Esophagus muscularis mucosa (tissue), 4 donors: ENCODE data around the gene YEATS2. TPM values are rescaled to one million over a fixed set of nuclear protein-coding genes. Genes with fewer than 3 reads are reported as not detected.

Experiments used
- DNase-seq: peaks from one replicate; pipeline ENCODE4 v3.0.0-alpha.2; 2017; ENCODE audit errors: extremely low spot score
- H3K27ac ChIP-seq, 4 donors: fragments of 200-600 bp; sonication (generic); replicated peaks in 1 of 4; 1 replicate in 3 of 4; 2 replicates in 1 of 4; pipeline ENCODE4 v1.5.1; 2016 to 2019; ENCODE audit warnings: mild to moderate bottlenecking in 1 of 4
- H3K27me3 ChIP-seq, 4 donors: fragments of 200-600 bp; sonication (generic); one replicate each; pipeline versions ENCODE4 v1.5.1 to v1.6.0; 2016 to 2019
- H3K36me3 ChIP-seq, 4 donors: fragments of 200-600 bp; sonication (generic); one replicate each; pipeline ENCODE4 v1.5.1; 2016 to 2019
- H3K4me1 ChIP-seq, 4 donors: fragments of 200-600 bp; sonication (generic); one replicate each; pipeline ENCODE4 v1.5.1; 2016 to 2019
- H3K4me3 ChIP-seq, 4 donors: fragments of 200-600 bp; sonication (generic); 1 replicate in 2 of 4; 2 replicates in 2 of 4; pipeline ENCODE4 v1.5.1; 2016 to 2019; ENCODE audit warnings: mild to moderate bottlenecking in 4 of 4, moderate library complexity in 1 of 4
- H3K9me3 ChIP-seq, 4 donors: fragments of 200-600 bp; sonication (generic); 1 replicate in 3 of 4; 2 replicates in 1 of 4; pipeline ENCODE4 v1.5.1; 2016 to 2019
- CTCF ChIP-seq, 3 experiments: fragments of 200-600 bp in 2 of 3; fragments of 450-650 bp in 1 of 3; sonication (generic) in 2 of 3; IDR thresholded peaks; one replicate each; pipeline ENCODE4 v1.5.1; 2017 to 2019; ENCODE audit warnings: antibody characterized with exemption in 3 of 3, mild to moderate bottlenecking in 2 of 3, moderate library complexity in 1 of 3
- EP300 ChIP-seq: sonication (generic); formaldehyde crosslinking; IDR thresholded peaks from one replicate; pipeline ENCODE4 v1.6.1; 2017; ENCODE audit warnings: antibody characterized with exemption
- POLR2A ChIP-seq: fragments of 450-650 bp; IDR thresholded peaks from one replicate; pipeline ENCODE4 v1.6.1; 2017; ENCODE audit warnings: antibody characterized with exemption, moderate library complexity, mild to moderate bottlenecking, low read depth
- POLR2AphosphoS5 ChIP-seq, 2 donors: sonication (generic); formaldehyde crosslinking; IDR thresholded peaks; one replicate each; pipeline ENCODE4 v1.6.1; 2017; ENCODE audit warnings: antibody characterized with exemption in 2 of 2
- WGBS: methylation state at CpG from one replicate; pipeline ENCODE4 v1.1.5; 2018; 5-methylcytosine and 5-hydroxymethylcytosine counted together
- intact Hi-C: fragments of 100-400 bp; cut with DNase I; formaldehyde crosslinking; loops from one replicate; pipeline ENCODE4 v1.15.1; 2023
- total RNA-seq, 4 donors: library from RNA; depleted of rRNA; stranded (reverse); fragments of >200 nt; gene quantifications; one replicate each; pipeline versions ENCODE4 v1.1.0 to v1.2.1, GENCODE V29; 2016

Gene YEATS2
- total RNA-seq, 4 donors from 2014 or later: 18.2 to 34.3 (median 29.5) TPM

GRCh38 chr3:183845090-183845489 lies 147.5 kb downstream of the YEATS2 start:
- no peaks in the 10 kb centered on the region for H3K27me3 ChIP-seq
- H3K4me3 ChIP-seq: no peak overlapping the region
- H3K36me3 ChIP-seq: peaks cover 33 to 84% (median 72%) of the 10 kb centered on the region in 4 donors
- no peak for TF ChIP-seq EP300
- TF ChIP-seq POLR2A: no peak
- TF ChIP-seq POLR2AphosphoS5 (IDR thresholded peaks at IDR 0.05): no peak
- TF ChIP-seq CTCF (IDR thresholded peaks at IDR 0.05): no peak
- 81% methylated on average over 4 of the region's 4 CpGs for WGBS
- no peak for DNase-seq
- intact Hi-C loops: no loop called here
- no peak overlapping the region for H3K27ac ChIP-seq
- H3K9me3 ChIP-seq: no peaks in the 10 kb centered on the region
- no peaks in the 10 kb centered on the region for H3K4me1 ChIP-seq

GRCh38 chr3:183845608-183846288 lies 148.2 kb downstream of the YEATS2 start:
- Histone ChIP-seq H3K27me3 (no peaks in the 10 kb centered on the region), H3K27ac (no peak overlapping the region), H3K36me3 (peaks cover 30 to 81% (median 67%) of the 10 kb centered on the region in 4 donors), H3K9me3 (no peaks in the 10 kb centered on the region), H3K4me1 (no peaks in the 10 kb centered on the region), H3K4me3 (no peak overlapping the region)
- 80% methylated on average over 13 of the region's 13 CpGs for WGBS
- no peak for DNase-seq
- intact Hi-C loops: no loop called here
- TF ChIP-seq CTCF (IDR thresholded peaks at IDR 0.05) (no peak), POLR2A (no peak), EP300 (no peak), POLR2AphosphoS5 (IDR thresholded peaks at IDR 0.05) (no peak)

GRCh38 chr3:183854318-183855035 lies 156.9 kb downstream of the YEATS2 start:
- H3K27me3 ChIP-seq: no peaks in the 10 kb centered on the region
- no peak for TF ChIP-seq EP300
- no peak for TF ChIP-seq POLR2A
- no peak for TF ChIP-seq POLR2AphosphoS5 (IDR thresholded peaks at IDR 0.05)
- no peak for TF ChIP-seq CTCF (IDR thresholded peaks at IDR 0.05)
- H3K4me3 ChIP-seq: no peak overlapping the region
- no peak overlapping the region for H3K27ac ChIP-seq
- H3K9me3 ChIP-seq: no peaks in the 10 kb centered on the region
- no peaks in the 10 kb centered on the region for H3K4me1 ChIP-seq
- peaks cover 0 to 82% (median 41%) of the 10 kb centered on the region in 4 donors for H3K36me3 ChIP-seq
- intact Hi-C loops: no loop called here
- WGBS: 80% methylated on average over 4 of the region's 4 CpGs
- no peak for DNase-seq

- intact Hi-C loops: no loop called here
- H3K27me3 ChIP-seq: no peaks in the 10 kb centered on the region
- peaks cover 11 to 96% (median 69%) of the 10 kb centered on the region in 4 donors for H3K36me3 ChIP-seq
- no peaks in the 10 kb centered on the region for H3K9me3 ChIP-seq
- H3K27ac ChIP-seq: no peak overlapping the region
- no peak for TF ChIP-seq POLR2A
- no peak for TF ChIP-seq CTCF (IDR thresholded peaks at IDR 0.05)
- TF ChIP-seq POLR2AphosphoS5 (IDR thresholded peaks at IDR 0.05): no peak
- TF ChIP-seq EP300: no peak
- DNase-seq: no peak
- 95% methylated on average over 3 of the region's 3 CpGs for WGBS
- no peaks in the 10 kb centered on the region for H3K4me1 ChIP-seq
- H3K4me3 ChIP-seq: no peak overlapping the region
Measured at GRCh38 chr3:183857863-183858262, 160.3 kb downstream of the YEATS2 start.

Other genes with a start within 250 kb of the YEATS2 start
- 1 to 10 TPM in 2 of 4 donors, under 1 TPM in 2; 0.71 to 4.1 (median 1.3) TPM for gene KLHL6, start 142.1 kb upstream of the YEATS2 start, total RNA-seq
- gene KLHL24, start 62.2 kb upstream of the YEATS2 start, total RNA-seq: 100 to 1,000 TPM in 3 of 4 donors, 10 to 100 TPM in 1; 87.5 to 166 (median 123) TPM
- gene MAP6D1, start 127.8 kb downstream of the YEATS2 start, total RNA-seq: 1 to 10 TPM in 3 of 4 donors, under 1 TPM in 1; 0.42 to 2.9 (median 2.4) TPM
- gene PARL, start 187.1 kb downstream of the YEATS2 start, total RNA-seq: 10 to 100 TPM; 40.2 to 57.1 (median 51.2) TPM